ENCODE data around the gene ABCC3. TPM values are rescaled to one million over a fixed set of nuclear protein-coding genes. Genes with fewer than 3 reads are reported as not detected.

ABCC3 gene
- total RNA-seq, 1 experiment from 2014 or later, result 66.2 TPM

DNA sequence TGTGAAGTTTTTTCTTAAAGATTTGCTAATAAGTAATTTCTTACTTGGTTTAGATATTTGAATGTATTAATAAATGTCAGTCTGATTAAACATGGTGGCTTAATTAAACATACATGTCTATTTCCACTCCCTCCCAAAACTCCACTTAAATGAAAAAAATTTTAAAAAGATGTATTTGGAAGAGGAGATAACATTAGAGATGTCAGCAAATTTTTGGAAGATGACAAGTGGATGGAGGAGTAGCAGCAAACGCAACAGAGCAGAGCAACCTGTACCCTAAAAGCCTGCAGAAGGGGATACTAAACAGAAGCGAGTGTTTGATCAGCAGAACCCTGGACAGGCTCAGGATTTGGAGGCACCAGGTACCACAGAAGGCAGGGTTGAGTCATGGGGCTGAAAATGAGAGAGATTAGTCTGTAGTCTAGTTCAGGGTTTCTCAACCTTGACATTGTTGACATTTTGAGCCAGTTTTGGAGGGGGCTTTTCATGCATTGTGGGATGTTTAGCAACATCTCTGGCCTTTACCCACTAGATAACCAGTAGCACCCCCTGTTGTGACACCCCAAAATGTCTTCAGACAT, 102.5 kb downstream of the ABCC3 start:
- TF ChIP-seq CEBPB (IDR thresholded peaks at IDR 0.05; ENCODE audit: low read depth) (no peak), YY1 (IDR thresholded peaks at IDR 0.05; ENCODE audit: extremely low read depth, insufficient replicate concordance, low read depth, low read length) (no peak), EZH2 (IDR thresholded peaks at IDR 0.05) (no peak), CBX3 (IDR thresholded peaks at IDR 0.05; ENCODE audit: low read depth) (no peak), ZFX (IDR thresholded peaks at IDR 0.05) (no peak), ZNF274 (IDR thresholded peaks at IDR 0.05; ENCODE audit: low read depth, low read length) (no peak), POLR2AphosphoS5 (IDR thresholded peaks at IDR 0.05; ENCODE audit: low read depth, low read length) (no peak), POLR2A (IDR thresholded peaks at IDR 0.05; ENCODE audit: borderline replicate concordance, extremely low read depth, insufficient read depth, insufficient read length) (no peak), ELF1 (IDR thresholded peaks at IDR 0.05; ENCODE audit: borderline replicate concordance, low read depth) (no peak), SRF (IDR thresholded peaks at IDR 0.05; ENCODE audit: low read depth) (no peak), RAD21 (IDR thresholded peaks at IDR 0.05; ENCODE audit: low read depth) (no peak), TCF7L2 (IDR thresholded peaks at IDR 0.05; ENCODE audit: borderline replicate concordance, extremely low read depth, insufficient read depth, insufficient read length) (no peak), JUND (IDR thresholded peaks at IDR 0.05) (no peak), FOSL1 (IDR thresholded peaks at IDR 0.05; ENCODE audit: low read depth) (no peak), EZH2phosphoT487 (IDR thresholded peaks at IDR 0.05; ENCODE audit: borderline replicate concordance) (no peak)
- TF ChIP-seq, protein P1, sequence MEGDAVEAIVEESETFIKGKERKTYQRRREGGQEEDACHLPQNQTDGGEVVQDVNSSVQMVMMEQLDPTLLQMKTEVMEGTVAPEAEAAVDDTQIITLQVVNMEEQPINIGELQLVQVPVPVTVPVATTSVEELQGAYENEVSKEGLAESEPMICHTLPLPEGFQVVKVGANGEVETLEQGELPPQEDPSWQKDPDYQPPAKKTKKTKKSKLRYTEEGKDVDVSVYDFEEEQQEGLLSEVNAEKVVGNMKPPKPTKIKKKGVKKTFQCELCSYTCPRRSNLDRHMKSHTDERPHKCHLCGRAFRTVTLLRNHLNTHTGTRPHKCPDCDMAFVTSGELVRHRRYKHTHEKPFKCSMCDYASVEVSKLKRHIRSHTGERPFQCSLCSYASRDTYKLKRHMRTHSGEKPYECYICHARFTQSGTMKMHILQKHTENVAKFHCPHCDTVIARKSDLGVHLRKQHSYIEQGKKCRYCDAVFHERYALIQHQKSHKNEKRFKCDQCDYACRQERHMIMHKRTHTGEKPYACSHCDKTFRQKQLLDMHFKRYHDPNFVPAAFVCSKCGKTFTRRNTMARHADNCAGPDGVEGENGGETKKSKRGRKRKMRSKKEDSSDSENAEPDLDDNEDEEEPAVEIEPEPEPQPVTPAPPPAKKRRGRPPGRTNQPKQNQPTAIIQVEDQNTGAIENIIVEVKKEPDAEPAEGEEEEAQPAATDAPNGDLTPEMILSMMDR (IDR thresholded peaks at IDR 0.05 in 2 of 3, conservative IDR thresholded peaks at IDR 0.05 in 1 of 3; ENCODE audit: borderline replicate concordance in 1 of 3, insufficient read depth in 1 of 3, low read depth in 2 of 3, low read length in 2 of 3), result no peak
- TF ChIP-seq, protein P2, sequence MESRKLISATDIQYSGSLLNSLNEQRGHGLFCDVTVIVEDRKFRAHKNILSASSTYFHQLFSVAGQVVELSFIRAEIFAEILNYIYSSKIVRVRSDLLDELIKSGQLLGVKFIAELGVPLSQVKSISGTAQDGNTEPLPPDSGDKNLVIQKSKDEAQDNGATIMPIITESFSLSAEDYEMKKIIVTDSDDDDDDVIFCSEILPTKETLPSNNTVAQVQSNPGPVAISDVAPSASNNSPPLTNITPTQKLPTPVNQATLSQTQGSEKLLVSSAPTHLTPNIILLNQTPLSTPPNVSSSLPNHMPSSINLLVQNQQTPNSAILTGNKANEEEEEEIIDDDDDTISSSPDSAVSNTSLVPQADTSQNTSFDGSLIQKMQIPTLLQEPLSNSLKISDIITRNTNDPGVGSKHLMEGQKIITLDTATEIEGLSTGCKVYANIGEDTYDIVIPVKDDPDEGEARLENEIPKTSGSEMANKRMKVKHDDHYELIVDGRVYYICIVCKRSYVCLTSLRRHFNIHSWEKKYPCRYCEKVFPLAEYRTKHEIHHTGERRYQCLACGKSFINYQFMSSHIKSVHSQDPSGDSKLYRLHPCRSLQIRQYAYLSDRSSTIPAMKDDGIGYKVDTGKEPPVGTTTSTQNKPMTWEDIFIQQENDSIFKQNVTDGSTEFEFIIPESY (IDR thresholded peaks at IDR 0.05; ENCODE audit: extremely low read depth, insufficient replicate concordance, low read length), result no peak
- TF ChIP-seq, protein P3, sequence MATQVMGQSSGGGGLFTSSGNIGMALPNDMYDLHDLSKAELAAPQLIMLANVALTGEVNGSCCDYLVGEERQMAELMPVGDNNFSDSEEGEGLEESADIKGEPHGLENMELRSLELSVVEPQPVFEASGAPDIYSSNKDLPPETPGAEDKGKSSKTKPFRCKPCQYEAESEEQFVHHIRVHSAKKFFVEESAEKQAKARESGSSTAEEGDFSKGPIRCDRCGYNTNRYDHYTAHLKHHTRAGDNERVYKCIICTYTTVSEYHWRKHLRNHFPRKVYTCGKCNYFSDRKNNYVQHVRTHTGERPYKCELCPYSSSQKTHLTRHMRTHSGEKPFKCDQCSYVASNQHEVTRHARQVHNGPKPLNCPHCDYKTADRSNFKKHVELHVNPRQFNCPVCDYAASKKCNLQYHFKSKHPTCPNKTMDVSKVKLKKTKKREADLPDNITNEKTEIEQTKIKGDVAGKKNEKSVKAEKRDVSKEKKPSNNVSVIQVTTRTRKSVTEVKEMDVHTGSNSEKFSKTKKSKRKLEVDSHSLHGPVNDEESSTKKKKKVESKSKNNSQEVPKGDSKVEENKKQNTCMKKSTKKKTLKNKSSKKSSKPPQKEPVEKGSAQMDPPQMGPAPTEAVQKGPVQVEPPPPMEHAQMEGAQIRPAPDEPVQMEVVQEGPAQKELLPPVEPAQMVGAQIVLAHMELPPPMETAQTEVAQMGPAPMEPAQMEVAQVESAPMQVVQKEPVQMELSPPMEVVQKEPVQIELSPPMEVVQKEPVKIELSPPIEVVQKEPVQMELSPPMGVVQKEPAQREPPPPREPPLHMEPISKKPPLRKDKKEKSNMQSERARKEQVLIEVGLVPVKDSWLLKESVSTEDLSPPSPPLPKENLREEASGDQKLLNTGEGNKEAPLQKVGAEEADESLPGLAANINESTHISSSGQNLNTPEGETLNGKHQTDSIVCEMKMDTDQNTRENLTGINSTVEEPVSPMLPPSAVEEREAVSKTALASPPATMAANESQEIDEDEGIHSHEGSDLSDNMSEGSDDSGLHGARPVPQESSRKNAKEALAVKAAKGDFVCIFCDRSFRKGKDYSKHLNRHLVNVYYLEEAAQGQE (IDR thresholded peaks at IDR 0.05; ENCODE audit: low read depth), result no peak
- TF ChIP-seq, protein P4, sequence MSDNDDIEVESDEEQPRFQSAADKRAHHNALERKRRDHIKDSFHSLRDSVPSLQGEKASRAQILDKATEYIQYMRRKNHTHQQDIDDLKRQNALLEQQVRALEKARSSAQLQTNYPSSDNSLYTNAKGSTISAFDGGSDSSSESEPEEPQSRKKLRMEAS (IDR thresholded peaks at IDR 0.05), result no peak
- TF ChIP-seq, protein P5, sequence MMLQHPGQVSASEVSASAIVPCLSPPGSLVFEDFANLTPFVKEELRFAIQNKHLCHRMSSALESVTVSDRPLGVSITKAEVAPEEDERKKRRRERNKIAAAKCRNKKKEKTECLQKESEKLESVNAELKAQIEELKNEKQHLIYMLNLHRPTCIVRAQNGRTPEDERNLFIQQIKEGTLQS (IDR thresholded peaks at IDR 0.05), result no peak
- H3K9ac ChIP-seq (ENCODE audit: low read length), result no peak overlapping the region
- RAD21 ChIA-PET (ENCODE audit: low non-redundant PET in 1 of 2, low total read pairs in 2 of 2, uncharacterized antibody in 2 of 2, unreplicated experiment in 2 of 2), result no interaction called here
- no peaks in the 10 kb centered on the region for H3K27me3 ChIP-seq (ENCODE audit: insufficient read depth, low read length)
- POLR2A ChIA-PET, result no interaction called here
- H2AFZ ChIP-seq (ENCODE audit: low read depth, low read length, poor library complexity, severe bottlenecking), result no peak overlapping the region
- H3K9me2 ChIP-seq (ENCODE audit: insufficient read depth), result no peaks in the 10 kb centered on the region
- DNase-seq (ENCODE audit: low read depth, low spot score), result no peak
- CTCF ChIA-PET, result no interaction called here
- peaks cover 72% of the 10 kb centered on the region for H4K20me1 ChIP-seq (ENCODE audit: insufficient read depth)
- H3K27ac ChIP-seq (ENCODE audit: low read depth, low read length), result no peak overlapping the region
- no peak overlapping the region for H3K4me3 ChIP-seq (replicated peaks in 1 of 2; ENCODE audit: low read depth in 1 of 2, low read length in 2 of 2)
- H3K79me2 ChIP-seq (ENCODE audit: insufficient read depth, low read length), result peaks cover 100% of the 10 kb centered on the region
- no peak overlapping the region for H3K4me2 ChIP-seq (ENCODE audit: low read length)
- H3K9me3 ChIP-seq (ENCODE audit: control insufficient read depth in 1 of 2, insufficient read depth in 1 of 2, low read depth in 1 of 2, low read length in 2 of 2), result no peaks in the 10 kb centered on the region
- no peaks in the 10 kb centered on the region for H3K4me1 ChIP-seq (ENCODE audit: control insufficient read depth in 1 of 2, insufficient read depth in 2 of 2, low read length in 2 of 2)
- intact Hi-C loops (cut with micrococcal nuclease), result no loop called here
- ATAC-seq, result no peak
- BruUV-seq (replicated peaks), result no TSS peak
- H3K36me3 ChIP-seq (ENCODE audit: control insufficient read depth in 1 of 2, insufficient read depth in 2 of 2, low read length in 2 of 2), result peaks cover 50 to 55% of the 10 kb centered on the region in 2 experiments
